Hindlimb muscle (tissue), 1 donor: ENCODE measurements around the gene KCTD21. TPM values are rescaled to one million over a fixed set of nuclear protein-coding genes. Genes with fewer than 3 reads are reported as not detected.
"Not testable (repeated sequence)": the region's sequence is repeated elsewhere in the genome, so short reads cannot be mapped to it uniquely, and the experiment has no call there.

Source experiments
- DNase-seq: peaks from one replicate; pipeline ENCODE4 v3.0.0-alpha.2; 2013
- polyA plus RNA-seq: library from polyadenylated mRNA; unstranded; fragments of 120-200 nt; gene quantifications from one replicate; pipeline ENCODE4 v1.2.1, GENCODE V29; 2013; ENCODE audit not compliant: insufficient read length

The KCTD21 gene
- polyA plus RNA-seq, 1 donor = 8.2 TPM

GRCh38 chr11:78200553-78200952, 12.1 kb upstream of the KCTD21 start:
- no peak for DNase-seq

DNA sequence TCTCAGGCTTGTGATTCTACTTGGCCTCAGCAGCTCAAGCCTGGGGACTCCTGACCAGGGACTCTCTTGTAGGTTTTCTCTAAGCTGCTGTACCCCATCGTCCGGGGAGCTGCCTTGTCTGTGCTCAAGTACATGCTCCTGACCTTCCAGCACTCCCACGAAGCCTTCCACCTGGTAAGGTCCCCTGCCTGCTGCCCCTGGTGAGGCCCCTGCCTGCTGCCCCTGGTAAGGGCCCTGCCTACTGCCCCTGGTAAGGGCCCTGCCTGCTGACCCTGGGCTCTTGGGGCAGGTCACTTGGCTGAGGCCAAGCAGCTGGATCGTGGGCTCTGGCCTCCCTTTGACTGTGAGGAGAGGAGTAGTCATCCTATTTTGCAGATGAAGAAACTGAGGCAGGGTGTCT, 11.6 kb upstream of the KCTD21 start:
- DNase-seq = no peak

DNA sequence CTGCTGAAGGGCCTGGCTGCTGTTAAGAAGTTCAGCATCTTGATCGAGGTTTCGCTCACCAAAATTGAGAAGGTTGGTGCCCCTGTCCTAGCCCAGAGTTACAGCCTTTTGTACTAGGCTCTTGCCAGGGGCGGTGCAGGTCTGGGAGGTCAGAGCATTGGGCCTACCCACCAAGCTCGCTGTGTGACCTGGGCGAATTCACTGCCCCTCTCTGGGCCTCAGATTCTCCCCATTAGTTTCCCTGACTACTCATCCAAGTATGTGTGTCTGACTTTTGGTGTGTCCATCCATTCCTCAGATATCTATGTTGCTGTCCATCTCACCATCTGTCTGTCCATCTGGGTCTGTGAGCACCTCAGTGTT, 11.2 kb upstream of the KCTD21 start:
- no peak for DNase-seq

DNA sequence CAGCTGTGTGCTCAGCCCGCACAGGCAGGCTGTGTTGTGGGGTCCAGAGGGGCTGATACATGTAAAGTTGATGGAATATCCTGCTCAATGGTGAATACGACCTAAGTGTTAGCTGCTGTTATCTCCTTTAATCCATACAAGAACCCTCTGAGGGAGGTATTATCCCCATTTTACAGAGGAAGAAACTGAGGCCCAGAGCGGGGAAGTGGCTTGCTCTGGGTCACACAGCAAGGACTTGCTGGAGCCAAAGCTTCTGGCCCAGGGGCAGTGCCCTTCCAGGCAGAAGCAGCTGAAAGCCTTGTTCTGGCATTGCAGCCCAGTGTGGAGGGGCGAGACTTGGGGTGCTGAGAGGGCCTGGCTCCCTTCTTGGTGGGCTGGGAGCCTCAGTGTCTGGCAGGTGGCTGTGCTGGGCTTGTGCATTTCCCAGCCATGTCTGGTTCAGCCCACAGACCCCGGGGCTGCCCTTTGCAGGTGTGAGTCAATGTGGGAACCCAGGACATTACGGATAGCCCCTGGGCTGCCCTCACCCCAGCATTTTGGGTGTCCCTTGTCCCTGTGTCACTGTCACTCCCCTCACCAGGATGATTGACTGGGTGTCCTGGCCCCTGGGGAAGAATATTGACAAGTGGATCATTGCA, 10.7 kb upstream of the KCTD21 start:
- DNase-seq = no peak

DNA sequence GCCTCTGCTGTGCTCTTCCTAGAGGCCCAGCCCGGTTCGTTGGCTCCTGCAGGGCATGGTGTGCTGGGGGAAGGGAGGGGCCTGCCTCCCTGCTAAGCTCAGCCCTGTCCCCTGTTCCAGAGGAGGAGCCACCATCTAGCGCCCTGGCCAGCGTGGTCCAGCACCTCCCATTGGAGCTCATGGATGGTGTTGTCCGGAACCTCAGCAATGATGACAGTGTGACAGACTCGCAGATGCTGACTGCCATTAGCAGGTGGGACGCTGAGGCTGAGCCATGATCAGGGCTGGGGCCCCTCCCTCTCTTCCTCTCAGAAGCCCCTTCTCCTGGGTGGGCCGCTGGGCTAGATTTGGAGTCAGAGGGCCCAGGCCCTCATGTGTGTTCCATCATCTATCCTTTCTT, 9.4 kb upstream of the KCTD21 start:
- no peak for DNase-seq

DNA sequence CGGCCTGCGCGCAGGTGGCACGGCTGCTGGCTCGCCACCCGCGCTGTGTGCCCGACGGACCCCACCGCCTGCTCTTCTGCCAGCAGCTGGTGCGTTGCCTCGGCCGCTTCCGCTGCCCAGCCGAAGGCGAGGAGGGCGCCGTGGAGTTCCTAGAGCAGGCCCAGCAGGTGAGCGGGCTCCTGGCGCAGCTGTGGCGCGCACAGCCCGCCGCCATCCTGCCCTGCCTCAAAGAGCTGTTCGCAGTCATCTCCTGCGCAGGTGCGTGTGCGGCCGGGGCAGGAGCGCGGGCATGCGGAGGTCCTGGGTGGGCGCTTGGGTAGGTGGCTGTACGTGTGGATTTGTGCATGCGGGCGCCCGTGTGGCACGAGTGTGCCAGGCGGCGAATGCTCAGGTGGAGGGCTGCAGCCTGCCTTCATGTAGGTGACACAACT, 8.2 kb upstream of the KCTD21 start:
- no peak for DNase-seq

DNA sequence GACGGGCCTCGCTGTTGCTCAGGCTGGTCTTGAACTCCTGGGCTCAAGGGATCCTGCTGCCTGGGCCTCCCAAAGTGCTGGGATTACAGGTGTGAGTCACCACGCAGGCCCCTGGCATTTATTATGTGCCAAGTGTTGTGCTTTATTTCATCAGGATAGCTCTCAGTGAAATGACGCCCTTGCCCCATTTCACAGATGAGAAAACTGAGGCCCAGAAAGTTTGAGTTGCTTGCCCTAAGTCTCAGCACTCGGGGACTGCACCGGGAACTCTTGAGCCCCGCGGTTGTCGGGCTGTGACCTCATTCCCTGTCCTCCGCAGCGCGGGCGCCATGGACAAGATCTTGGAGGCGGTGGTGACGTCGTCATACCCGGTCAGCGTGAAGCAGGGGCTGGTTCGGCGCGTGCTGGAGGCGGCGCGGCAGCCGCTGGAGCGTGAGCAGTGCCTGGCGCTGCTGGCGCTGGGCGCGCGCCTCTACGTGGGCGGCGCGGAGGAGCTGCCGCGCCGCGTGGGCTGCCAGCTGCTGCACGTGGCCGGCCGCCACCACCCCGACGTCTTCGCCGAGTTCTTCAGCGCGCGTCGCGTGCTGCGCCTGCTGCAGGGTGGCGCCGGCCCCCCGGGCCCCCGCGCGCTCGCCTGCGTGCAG, 7.6 kb upstream of the KCTD21 start:
- no peak for DNase-seq

GRCh38 chr11:78194490-78194889, 6.1 kb upstream of the KCTD21 start:
- DNase-seq = no peak

GRCh38 chr11:78193806-78194205, 5.4 kb upstream of the KCTD21 start:
- no peak for DNase-seq

DNA sequence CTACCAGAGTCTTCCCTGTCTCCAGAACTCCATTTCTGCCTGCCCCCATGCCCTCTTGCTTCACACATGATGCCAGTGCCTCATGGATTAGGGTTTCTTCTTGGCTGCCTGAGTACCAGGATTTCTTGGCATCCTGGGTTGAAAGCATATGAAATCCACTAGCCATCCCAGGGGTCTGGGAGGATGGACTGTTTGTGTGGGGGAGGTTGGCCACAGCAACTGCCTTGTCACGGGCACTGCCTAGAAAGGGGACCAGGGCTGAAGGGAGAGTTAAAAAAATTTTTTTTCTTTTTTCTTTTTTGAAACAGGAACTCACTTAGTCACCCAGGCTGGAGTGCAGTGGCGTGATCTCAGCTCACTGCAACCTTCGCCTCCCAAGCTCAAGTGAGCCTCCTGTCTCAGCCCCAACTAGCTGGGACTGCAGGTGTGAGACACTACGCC, 4.5 kb upstream of the KCTD21 start:
- DNase-seq = no peak

GRCh38 chr11:78192223-78192719, 3.8 kb upstream of the KCTD21 start:
- DNase-seq = no peak

DNA sequence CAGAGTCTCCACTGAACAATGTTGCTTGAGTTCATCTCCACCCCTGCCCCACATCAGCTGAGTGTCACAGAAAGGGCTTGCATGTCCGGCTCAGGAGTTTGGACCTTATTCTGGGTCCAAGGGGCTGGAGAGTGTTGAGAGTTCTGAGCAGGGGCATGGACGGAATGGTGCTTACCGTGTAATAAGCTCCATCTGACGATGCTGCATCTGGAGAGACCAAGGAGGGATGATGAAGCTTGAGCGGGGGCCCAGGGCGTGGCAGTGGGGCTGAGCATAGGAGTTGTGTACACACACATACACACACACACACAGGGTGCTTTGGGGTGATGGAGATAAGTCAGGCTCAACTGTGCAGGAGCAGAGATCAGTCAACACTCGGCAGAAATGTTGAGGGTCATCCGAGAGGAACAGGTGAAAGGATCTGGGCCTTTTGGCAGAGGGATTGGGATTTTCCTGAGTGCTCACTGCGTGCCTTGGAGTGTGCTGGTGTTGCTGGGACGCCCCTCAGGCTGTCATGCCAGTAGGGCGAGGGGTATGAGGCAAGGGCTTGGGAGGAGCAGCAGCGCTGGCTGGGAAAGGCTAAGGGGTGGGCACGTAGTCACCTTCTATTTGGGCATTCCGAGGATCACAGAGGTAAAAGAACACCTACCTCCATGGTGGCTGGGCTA, 2.6 kb upstream of the KCTD21 start:
- no peak for DNase-seq

DNA sequence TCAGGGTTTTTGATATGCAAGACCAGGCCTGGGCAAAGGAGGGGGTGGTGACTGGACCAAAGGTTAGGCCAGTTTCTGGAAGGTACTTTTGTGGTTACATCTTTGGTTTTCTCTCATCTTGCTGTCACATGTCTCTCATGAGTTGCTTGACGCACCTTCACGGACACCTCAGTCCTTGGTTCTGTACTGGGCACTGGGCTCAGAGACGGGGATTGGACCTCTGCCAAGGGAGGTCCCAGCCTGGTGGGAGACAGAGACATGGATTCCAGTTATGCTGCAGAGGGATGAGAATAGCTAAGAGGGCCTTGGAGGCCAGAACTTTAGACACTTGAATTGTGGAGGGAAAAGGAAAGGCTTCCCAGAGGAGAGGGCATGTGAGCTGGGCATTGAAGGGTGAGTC, 1.9 kb upstream of the KCTD21 start:
- DNase-seq = no peak

DNA sequence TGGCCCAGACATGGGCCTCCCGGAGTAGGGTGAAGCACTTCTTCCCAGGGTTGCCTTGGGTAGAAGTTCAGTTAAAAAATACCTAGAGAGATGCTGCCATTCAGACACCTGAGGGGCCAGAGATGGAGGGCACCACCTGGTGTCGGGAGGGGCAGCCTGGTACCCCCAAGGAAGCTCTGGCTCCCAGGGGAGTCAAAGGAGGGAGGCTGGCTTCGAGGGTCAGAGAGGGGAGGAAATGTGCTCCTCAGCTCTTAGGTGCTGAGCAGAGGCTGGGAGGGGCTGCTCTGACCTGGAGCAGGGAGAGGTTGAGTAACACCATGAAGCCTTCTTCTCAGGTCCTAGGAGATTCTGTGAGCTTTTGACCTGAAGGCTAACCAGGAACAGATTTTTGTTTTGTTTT, 1.4 kb upstream of the KCTD21 start:
- no peak for DNase-seq

DNA sequence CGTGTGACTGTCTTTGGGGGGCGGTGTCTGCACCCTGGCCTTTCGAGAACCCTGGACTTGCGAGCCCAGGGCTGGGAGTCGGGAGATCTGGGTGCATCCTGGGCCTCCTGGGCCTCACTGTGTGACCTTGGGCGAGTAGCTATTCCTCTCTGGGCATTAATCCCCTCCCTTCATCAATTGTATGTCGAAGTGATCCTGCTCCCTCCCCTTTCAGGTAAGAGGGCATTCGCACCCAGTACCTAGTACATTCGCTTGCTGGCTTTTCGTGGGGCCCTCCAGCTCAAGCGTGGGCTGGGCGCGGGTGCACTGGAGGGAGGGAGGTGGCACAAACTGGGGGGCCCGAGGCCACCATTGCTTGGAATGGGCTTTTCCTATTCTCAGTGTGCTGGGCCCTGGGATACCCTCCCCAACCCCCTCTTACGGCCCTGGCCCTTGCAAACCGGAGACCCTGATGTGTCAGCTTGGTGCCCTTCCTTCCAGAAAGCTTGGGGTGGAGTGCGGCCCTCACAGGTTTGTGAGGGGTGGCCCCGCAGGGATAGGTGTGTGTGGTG, 823 bp upstream of the KCTD21 start:
- DNase-seq = no peak

GRCh38 chr11:78187366-78188285, 800 bp downstream of the KCTD21 start:
- no peak for DNase-seq

DNA sequence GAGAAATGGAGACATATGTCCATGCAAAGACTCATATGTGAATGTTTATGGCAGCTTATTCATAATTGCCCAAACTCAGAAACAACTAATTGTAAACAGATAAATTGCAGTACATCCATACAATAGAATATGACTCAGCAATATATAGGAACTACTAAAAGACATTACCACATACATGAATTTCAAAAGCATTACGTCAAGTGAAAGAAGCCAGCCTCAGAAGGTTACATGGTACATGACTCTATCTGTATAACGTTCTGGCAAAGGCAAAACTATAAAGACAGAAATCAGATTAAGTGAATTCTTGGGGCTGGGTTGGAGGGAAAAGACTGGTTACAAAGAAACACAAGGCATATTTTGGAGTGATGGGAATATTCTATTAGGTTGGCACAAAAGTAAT, 7.2 kb downstream of the KCTD21 start:
- DNase-seq = no peak

- no peak for DNase-seq
Observed at GRCh38 chr11:78180751-78181150, 7.7 kb downstream of the KCTD21 start.

- DNase-seq = no peak
Observed at GRCh38 chr11:78179459-78180071, 8.9 kb downstream of the KCTD21 start.

GRCh38 chr11:78177216-78177615, 11.2 kb downstream of the KCTD21 start:
- DNase-seq = no peak

DNA sequence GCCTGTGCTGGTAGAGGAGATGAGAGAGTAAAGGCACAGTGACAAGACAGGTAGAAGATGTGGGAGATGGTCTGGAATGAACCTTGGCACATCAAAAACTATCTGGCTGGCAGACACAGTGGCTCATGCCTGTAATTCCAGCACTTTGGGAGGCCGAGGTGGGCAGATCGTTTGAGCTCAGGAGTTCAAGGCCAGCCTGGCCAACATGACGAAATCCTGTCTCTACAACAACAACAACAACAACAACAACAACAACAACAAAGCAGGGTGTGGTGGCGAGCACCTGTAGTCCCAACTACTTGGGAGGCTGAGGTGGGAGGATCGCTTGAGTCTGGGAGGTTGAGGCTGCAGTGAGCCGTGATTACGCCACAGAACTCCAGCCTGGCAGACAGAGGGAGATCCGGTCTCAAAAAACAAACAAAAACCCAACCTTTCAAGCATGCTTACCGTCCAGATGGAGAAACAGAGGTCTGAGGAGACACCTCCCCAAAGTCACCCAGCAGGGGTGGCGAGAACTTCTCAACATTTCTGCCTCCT, 11.8 kb downstream of the KCTD21 start:
- no peak for DNase-seq

DNA sequence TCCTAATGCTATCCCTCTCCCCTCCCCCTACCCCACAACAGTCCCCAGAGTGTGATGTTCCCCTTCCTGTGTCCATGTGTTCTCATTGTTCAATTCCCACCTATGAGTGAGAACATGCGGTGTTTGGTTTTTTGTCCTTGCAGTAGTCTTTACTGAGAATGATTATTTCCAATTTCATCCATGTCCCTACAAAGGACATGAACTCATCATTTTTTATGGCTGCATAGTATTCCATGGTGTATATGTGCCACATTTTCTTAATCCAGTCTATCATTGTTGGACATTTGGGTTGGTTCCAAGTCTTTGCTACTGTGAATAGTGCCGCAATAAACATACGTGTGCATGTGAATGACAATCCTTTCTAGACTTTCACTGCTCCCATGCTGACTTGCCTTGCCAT, 12.6 kb downstream of the KCTD21 start:
- not testable (repeated sequence) for DNase-seq
